Effector memory CD4-positive, alpha-beta T cell (primary cell): ENCODE measurements around the gene AGBL5.

Experiments
- DNase-seq, 3 donors: peaks; one replicate each; pipeline ENCODE4 v3.0.0-alpha.2; 2020
- H3K27ac ChIP-seq: 2 replicates; pipeline ENCODE4 v1.7.0; 2013; ENCODE audit warnings: mild to moderate bottlenecking, low read length, moderate library complexity; ENCODE audit not compliant: insufficient read depth, poor library complexity, severe bottlenecking
- H3K27me3 ChIP-seq: replicated peaks from 2 replicates; pipeline ENCODE4 v1.7.0; 2013; ENCODE audit warnings: mild to moderate bottlenecking, low read length; ENCODE audit not compliant: insufficient read depth, control insufficient read depth, poor library complexity, severe bottlenecking
- H3K36me3 ChIP-seq: 2 replicates; pipeline ENCODE4 v1.7.0; 2013; ENCODE audit warnings: mild to moderate bottlenecking, low read length, moderate library complexity; ENCODE audit not compliant: control insufficient read depth, insufficient read depth
- H3K4me1 ChIP-seq: 2 replicates; pipeline ENCODE4 v1.7.0; 2013; ENCODE audit warnings: low read length, mild to moderate bottlenecking; ENCODE audit not compliant: control insufficient read depth, insufficient read depth, poor library complexity, severe bottlenecking
- H3K4me3 ChIP-seq: 2 replicates; pipeline ENCODE4 v1.7.0; 2013; ENCODE audit warnings: low read length, low read depth, mild to moderate bottlenecking; ENCODE audit not compliant: insufficient read depth, poor library complexity, severe bottlenecking
- H3K9me3 ChIP-seq: 2 replicates; pipeline ENCODE4 v1.7.0; 2013; ENCODE audit warnings: mild to moderate bottlenecking, low read length, moderate library complexity; ENCODE audit not compliant: control insufficient read depth
- total RNA-seq, 3 donors: gene quantifications; one replicate each; lab custom pipeline; 2026; lab: John Stamatoyannopoulos, UW

AGBL5 gene
- total RNA-seq = 11.4 to 16.5 (median 11.9) reads per million in 3 donors

DNA sequence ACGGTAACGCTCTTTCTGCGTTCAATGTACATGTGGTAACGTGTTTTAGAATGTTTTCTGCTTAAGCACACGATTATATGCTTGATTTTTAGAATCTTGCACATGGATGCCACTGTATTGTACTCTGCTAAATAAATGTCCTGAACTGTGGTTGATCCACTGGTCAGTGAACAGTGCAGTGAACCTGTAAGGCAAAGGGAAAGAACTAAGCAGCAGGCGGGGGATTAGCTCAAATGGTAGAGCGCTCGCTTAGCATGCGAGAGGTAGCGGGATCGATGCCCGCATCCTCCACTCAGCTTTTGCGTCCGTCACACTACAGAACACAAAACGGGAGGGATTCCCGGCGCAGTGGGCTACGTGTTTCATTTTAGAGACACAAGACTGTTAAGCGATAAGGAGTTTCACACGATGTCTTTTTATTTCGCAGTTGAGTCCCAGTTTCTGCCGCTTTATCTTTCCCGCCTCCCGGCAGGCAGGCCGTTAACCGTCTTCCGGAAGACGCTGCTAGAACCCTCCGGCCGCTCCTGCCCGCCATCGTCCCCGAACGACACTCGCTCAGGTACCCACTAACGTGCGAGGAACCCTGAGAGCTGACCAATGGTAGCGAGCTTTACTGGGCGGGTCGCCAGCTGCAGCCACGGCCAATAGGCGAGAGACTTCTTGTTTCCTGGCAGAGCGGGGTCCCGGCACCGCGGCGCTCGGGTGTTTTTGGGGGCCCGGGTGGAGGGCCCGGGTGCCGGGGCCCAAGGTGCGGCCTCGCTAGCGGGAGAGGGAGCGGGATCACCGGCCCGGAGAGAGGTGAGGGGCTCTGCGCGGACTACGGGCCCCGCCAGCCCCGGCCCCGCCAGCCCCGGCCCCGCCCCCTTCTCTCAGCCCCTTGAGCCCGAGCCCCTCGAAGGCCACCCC lies at the start of gene AGBL5:
AGBL5 (plus strand) TSS at position 673 of the 906 bp plus-strand sequence. CDS start 1,291 bp downstream, outside the sequence.
- DNase-seq = peak; percentile 92 to 96 (median 95)
- H3K4me3 ChIP-seq = peak within 1 kb of the TSS; percentile 74
- no peaks in the 10 kb centered on the region for H3K27me3 ChIP-seq
- H3K27ac ChIP-seq = peak within 1 kb of the TSS; percentile 83
- peaks cover 5% of the 10 kb centered on the region for H3K4me1 ChIP-seq
- H3K36me3 ChIP-seq = no peaks in the 10 kb centered on the region
- no peaks in the 10 kb centered on the region for H3K9me3 ChIP-seq

DNA sequence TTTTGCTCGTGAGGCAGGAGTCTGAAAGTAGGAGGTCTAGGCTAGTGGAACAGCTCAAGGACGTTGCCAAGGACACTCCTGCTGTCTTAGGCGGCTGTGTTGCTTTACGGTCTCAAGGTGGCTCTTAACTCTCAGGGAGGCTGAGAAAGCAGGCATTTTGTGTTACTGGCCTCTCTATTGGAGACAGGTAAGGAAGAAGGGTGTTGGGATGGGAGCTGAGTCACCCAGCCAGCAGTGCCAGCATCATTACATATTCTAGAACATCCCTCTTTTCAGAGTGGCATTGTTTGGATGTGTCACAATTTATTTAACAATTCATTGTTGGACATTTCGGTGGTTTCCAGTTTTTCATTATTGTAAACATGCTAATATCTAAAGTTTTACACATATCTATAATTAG lies 49.5 kb upstream of the AGBL5 start:
- no peak overlapping the region for H3K4me3 ChIP-seq
- H3K36me3 ChIP-seq = no peaks in the 10 kb centered on the region
- DNase-seq = no peak
- no peak overlapping the region for H3K27ac ChIP-seq
- H3K9me3 ChIP-seq = no peaks in the 10 kb centered on the region
- no peaks in the 10 kb centered on the region for H3K27me3 ChIP-seq
- no peaks in the 10 kb centered on the region for H3K4me1 ChIP-seq

DNA sequence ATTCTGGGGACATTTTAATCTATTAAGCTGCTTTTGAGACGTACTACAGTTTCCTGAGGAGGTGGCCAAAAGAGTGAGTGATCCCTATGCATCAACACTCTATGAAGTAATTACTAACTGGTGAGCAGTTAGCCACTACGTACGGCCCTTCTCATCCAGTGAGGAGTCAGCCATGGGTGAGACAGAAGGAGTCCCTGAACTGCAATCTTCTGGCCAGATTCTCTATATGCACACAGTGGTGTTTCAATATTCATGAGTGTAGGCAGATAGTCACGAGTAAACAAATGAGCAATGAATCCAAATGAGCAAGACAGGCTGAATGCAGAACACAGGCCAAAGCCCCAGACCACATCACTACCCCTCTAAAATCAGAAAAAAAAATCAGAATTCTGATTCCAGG lies 48.5 kb upstream of the AGBL5 start:
- no peak for DNase-seq
- H3K4me1 ChIP-seq = no peaks in the 10 kb centered on the region
- no peaks in the 10 kb centered on the region for H3K9me3 ChIP-seq
- H3K4me3 ChIP-seq = no peak overlapping the region
- H3K36me3 ChIP-seq = no peaks in the 10 kb centered on the region
- H3K27me3 ChIP-seq = no peaks in the 10 kb centered on the region
- no peak overlapping the region for H3K27ac ChIP-seq

DNA sequence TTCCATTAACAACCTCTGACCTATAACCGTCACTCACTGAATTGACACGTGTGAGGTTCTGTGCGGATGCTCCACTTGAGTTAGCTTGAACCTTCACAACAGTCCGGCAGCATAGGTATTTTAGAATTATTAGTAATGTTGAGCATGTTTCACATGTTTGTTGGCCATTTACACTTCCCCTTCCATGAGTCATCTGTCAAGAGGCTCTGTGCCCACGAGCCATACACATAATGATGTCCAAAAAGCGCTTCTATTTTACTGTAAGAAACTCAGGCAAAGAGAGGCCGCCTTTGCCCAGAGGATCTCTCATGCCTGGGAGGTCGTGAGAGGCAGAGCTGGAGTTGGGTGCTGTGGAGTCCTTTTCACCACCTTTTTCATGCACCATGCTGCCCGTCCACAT lies 47.6 kb upstream of the AGBL5 start:
- Histone ChIP-seq H3K4me1 (no peaks in the 10 kb centered on the region), H3K27ac (no peak overlapping the region), H3K4me3 (no peak overlapping the region), H3K9me3 (no peaks in the 10 kb centered on the region), H3K27me3 (no peaks in the 10 kb centered on the region), H3K36me3 (no peaks in the 10 kb centered on the region)
- DNase-seq = no peak

DNA sequence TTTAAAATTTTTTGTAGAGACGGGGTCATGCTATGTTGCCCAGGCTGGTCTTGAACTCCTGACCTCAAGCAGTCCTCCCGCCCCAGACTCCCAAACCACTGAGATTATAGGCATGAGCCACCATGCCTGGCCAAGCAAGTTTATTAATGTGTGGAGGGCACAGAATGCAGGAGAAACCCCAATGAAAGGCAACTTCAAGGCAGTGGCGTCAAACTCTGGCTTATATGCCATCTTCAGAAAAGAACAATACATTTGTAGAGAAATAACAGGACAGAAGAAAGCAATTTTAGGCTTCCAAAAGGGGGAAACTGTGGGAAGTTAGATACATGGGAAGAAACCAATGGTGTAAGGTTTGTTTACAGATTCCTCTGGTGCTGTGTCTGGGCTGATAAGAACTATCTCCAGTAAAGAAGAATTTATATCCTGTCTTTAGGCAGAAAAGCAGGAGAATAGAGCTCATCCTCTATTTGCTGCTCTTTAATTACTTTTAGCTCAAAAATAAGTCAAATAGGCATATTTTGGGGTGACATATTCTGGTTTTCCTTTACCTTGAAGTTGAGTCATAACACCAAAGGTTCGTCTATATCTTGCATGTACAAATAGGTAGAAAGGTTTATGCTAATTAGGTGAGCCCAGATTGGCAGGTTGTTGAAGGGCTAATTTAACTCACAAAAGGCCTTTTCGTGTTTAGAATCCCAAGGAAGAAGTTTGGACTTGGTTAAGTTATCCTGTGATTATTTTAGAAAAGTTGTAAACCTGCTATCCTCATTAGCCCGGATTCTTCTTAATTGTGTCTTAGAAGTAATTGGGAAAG lies 44.7 kb upstream of the AGBL5 start:
- no peak overlapping the region for H3K27ac ChIP-seq
- H3K9me3 ChIP-seq = no peaks in the 10 kb centered on the region

DNA sequence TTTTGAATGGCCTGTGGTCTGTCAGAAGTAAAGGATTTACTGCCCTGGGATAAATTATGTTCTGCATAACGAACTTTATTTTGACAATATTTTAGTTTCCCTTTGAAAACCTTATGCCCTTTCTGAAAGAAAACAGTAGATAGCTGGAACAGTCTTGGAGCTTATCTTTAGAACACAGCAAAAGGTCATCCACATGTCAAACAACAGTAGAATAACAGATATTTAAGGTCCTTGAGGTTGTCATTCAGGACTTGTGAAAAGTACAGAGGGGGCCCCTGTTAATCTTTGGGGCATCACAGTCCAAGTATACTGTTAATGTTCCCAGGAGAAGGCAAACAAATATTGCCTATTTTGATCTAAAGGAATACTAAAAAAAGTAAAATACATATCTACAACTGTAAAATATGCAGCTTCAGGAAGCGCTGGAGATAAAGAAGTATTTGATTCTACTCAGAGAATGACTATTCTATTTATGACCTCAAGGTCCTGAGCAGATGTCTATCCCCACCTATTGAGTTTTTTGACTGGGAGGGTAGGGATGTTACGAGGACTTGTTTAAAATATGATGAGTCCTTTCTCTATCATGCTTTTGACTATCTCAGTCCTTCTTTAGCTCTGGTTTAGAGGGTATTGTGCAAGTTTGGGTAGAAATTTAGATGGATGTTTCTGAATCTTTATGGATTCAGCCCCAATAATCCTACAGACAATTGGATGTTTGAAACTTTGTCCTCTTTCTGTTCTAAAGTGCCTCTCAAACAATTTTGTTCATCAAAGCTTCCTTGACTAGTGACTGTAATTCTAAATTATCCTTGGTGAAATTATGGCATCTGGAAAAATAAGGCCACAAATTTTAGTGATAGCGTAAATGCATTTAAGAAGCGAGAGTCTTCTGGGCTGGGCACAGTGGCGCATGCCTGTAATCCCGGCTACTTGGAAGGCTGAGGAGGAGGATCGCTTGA lies 43.8 kb upstream of the AGBL5 start:
- Histone ChIP-seq H3K9me3 (no peaks in the 10 kb centered on the region), H3K27me3 (no peaks in the 10 kb centered on the region), H3K27ac (no peak overlapping the region), H3K4me3 (no peak overlapping the region), H3K4me1 (no peaks in the 10 kb centered on the region), H3K36me3 (no peaks in the 10 kb centered on the region)
- DNase-seq = no peak

More for the DNA sequence above, 44.7 kb upstream of the AGBL5 start:
- Histone ChIP-seq H3K36me3 (no peaks in the 10 kb centered on the region), H3K27me3 (no peaks in the 10 kb centered on the region), H3K4me3 (no peak overlapping the region), H3K4me1 (no peaks in the 10 kb centered on the region)
- DNase-seq = no peak

- H3K27me3 ChIP-seq = no peaks in the 10 kb centered on the region
- H3K9me3 ChIP-seq = no peaks in the 10 kb centered on the region
- no peaks in the 10 kb centered on the region for H3K36me3 ChIP-seq
- no peak overlapping the region for H3K4me3 ChIP-seq
- no peak for DNase-seq
- no peak overlapping the region for H3K27ac ChIP-seq
- H3K4me1 ChIP-seq = no peaks in the 10 kb centered on the region
These were observed 42.8 kb upstream of the AGBL5 start for GRCh38 chr2:27008678-27009077.

- Histone ChIP-seq H3K27me3 (no peaks in the 10 kb centered on the region), H3K4me1 (no peaks in the 10 kb centered on the region), H3K9me3 (no peaks in the 10 kb centered on the region), H3K4me3 (no peak overlapping the region), H3K36me3 (no peaks in the 10 kb centered on the region), H3K27ac (no peak overlapping the region)
- DNase-seq = no peak
These were observed 42.4 kb upstream of the AGBL5 start for GRCh38 chr2:27009083-27009482.

DNA sequence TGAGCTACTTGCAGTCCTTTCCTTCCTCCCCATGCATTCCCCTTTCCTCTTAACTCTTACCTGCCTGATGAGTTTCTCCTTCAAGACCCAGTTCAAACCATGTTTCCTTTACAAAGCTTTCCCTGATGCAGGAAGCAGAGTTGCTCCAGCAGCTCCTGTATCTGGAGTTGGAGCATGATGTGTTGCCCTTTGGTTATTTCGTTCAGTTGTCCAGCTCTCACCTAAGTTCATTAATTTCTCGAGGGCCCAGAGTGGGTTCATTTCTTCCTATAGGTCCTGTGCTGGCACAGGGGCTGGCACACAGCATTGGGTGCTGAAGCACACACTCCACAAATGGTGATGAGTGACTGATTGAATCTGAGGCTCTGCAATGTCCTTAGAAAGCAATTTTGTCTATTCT lies 41.8 kb upstream of the AGBL5 start:
- H3K4me1 ChIP-seq = no peaks in the 10 kb centered on the region
- no peaks in the 10 kb centered on the region for H3K36me3 ChIP-seq
- H3K27me3 ChIP-seq = no peaks in the 10 kb centered on the region
- no peak overlapping the region for H3K4me3 ChIP-seq
- no peak for DNase-seq
- H3K9me3 ChIP-seq = no peaks in the 10 kb centered on the region
- H3K27ac ChIP-seq = no peak overlapping the region
